ENCODE data around the gene CAPN14.
"Not testable (repeated sequence)": the region's sequence is repeated elsewhere in the genome, so short reads cannot be mapped to it uniquely, and the experiment has no call there.

CAPN14 gene

GRCh38 chr2:31196622-31197021 lies 20.7 kb downstream of the CAPN14 start:
- no peak for DNase-seq (ENCODE audit: low read depth)

DNA sequence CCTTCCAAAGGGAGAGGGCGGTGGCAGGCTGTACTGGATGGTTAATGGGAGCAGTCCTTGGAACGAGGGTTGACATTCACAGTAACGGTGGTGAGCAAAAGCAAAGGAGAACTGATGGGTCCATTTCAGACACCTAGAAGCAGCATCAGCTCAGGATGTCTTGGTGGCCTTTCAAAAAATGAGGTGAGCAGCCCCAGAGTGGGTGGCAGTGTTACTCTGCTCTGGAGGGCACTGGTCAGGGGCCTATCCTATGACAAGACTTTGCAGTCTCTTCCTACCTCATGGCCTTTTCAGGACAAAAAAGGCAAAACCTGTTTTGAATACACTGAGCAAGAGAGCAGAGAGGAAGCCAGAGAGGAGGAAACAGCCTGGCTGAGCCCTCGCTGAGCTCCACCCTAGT lies 23.5 kb downstream of the CAPN14 start:
- no peak for DNase-seq (ENCODE audit: low read depth)

DNA sequence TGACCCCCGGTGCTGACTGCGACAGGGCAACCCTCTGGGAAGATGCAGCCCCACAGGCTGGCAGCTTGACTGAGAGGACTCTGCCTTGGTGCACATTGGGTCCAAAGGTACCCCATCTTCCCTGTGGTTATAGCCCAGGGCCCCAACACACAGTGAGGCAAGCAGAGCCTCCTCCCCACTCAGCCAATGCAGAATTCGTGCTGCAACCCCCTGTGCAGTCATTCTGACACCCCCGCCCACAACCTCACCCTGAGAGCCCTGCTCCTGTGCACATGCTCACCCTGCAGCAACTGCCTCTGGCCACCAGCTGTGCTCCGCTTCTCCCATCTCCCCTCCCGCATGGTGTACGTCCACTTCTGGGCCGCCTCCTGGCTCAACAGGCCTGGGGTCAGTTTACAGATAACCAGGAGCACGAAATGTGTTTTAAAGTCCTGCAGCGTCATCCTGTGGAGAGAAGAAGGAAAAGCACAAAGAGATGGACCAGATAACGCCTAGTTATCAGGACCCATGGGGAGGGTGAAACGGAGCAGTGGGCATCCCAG lies 24.4 kb downstream of the CAPN14 start:
- no peak for DNase-seq (ENCODE audit: low read depth)

GRCh38 chr2:31192396-31192795 lies 24.9 kb downstream of the CAPN14 start:
- DNase-seq (ENCODE audit: low read depth), result no peak

DNA sequence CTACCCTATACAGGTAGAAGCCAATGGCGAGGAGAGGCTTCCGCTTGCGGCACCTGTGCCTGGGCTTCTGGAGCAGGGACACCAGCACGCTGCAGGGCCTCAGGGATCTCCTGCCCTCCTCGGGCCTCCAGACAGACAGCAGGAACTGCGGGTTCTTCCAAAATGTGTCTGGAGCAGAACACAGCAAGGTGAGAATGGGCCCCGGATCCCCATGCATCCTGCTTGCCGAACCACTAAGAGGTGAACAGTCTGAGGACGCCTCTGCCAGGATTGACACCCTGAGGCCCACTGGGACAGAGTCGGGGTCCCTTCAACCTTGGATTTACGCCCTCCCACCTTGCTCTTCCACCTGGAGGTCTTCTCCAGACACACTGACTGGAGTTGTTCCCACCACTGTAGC lies 25.4 kb downstream of the CAPN14 start:
- DNase-seq (ENCODE audit: low read depth), result no peak

DNA sequence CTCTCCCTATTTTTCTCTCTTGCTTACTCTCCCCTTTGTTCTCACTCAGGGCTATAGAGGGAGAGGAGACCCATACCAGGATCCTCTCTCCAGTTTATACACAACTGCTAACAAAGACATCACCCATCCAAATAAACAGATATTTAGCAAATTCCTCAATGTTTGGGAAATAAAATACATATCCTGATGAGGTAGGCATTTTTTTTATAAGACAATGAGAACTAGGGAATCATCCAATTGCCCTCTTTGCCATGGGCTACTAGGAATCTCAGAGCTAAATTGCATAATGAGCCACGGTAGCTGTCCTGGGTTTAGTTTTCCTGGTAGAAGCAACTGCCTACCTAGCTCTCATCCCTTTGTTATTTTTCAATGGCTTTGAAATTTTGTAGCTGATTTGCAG lies 27.1 kb downstream of the CAPN14 start:
- DNase-seq (ENCODE audit: low read depth), result no peak

GRCh38 chr2:31189141-31189540 lies 28.2 kb downstream of the CAPN14 start:
- no peak for DNase-seq (ENCODE audit: low read depth)

DNA sequence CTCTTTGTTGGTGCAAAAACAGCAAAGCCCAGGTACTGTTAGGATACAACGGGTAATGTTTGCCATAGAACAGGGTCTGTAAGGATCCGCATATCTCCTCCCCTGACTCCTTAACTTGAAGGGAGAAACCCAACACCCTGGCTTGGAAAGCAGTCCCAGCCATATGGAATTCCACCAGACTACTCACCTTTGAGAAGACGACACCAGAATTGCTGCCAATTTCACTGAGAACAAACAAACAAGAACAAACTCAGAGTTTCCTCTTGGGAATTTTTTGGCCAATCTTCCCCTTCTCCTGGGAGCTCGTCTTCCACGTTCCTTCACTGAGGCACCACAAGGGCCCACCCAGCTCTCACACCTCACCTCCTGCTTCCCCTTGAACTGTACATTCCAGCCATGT lies 29.2 kb downstream of the CAPN14 start:
- DNase-seq (ENCODE audit: low read depth), result no peak

DNA sequence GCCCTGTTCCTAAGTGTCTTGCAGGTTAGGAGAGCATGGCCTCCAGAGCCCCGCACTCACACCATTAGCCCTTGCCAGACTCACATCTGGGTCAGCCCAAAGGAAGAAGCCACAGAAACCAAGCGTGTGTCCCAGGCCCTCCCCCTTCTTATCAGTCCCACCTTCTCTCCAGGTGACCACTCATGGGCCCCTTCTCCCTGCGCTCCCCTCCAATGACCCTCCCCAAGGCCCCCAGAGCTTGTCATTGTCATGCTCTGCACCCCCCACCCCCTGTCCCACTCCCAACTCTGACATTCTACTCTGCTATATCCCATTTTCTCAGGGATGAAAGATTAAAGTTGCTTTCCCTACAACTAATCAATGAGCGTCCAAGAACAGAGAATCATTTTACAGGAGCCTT lies 30.1 kb downstream of the CAPN14 start:
- no peak for DNase-seq (ENCODE audit: low read depth)

GRCh38 chr2:31183973-31184372 lies 33.3 kb downstream of the CAPN14 start:
- not testable (repeated sequence) for DNase-seq (ENCODE audit: low read depth)

GRCh38 chr2:31176742-31177141 lies 40.6 kb downstream of the CAPN14 start:
- no peak for DNase-seq (ENCODE audit: low read depth)

DNA sequence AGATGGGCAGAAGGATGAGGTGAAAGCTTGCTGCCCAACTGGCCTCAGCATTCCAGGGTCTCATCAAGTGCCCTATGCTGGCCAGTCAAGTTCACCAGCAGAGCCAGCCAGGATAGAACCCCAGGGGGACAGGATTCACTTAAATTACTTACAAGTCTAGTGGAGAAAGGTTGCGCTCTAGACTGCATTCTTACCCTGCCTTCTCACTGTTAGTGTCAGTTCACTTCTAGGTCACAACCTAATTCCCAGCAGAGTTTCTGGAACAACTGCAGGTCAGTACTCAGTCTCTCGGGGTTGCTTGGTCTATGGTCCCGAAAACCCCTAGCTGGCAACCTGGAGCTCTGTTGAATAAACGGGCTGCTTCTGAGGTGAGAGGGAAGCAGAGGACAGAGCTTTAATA lies 46.2 kb downstream of the CAPN14 start:
- DNase-seq (ENCODE audit: low read depth), result no peak

DNA sequence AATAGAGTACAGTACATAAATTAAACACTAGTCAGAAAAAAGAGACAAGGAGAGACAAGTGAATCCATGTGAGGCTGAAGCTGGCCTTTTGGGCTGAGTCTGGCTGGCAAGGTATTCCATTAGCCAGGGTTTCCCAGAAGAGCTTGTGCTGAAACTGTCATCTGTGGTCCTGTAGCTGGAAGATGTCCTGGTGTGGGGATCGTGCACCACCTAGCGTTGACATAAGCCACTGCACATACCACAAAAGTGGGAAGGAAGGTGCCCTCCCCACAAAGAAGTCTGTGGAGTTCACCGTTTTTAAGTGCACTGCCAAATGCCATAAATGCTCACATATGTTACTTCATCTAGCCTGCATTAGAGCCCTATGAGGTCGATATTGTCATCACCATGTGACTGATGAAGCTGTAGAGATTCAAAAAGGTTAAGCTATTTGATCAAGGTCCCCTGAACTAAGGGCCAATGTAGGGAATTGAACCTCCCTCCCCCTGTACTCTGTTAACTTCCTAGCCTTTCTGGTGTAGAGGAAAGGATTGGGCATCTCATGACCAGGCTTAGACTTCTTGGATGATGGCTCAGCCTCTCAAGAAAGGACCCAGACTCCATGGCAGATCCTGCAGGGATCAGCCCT lies 47.1 kb downstream of the CAPN14 start:
- peak; percentile 67 for DNase-seq (ENCODE audit: low read depth)

DNA sequence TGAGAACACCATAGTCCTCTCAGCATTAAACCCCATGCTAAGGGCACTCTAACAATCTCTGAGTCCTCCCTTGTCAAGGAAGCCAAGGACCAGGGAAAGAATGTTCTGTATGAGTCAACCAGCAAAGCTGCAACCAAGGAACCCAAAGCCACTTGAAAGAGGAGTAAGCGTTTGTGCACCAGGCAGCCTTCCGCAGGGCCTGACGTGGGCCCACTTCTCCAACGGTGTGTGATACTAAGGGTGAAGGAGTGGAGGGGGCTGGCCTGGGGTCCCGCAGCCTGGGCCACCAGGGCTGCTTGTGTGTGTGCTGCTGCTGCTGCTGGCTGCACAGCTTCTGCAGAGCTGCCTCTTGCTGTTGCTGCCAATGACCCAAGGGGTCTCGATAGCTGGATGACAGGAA lies 49.0 kb downstream of the CAPN14 start:
- DNase-seq (ENCODE audit: low read depth), result no peak

GRCh38 chr2:31166925-31167324 lies 50.4 kb downstream of the CAPN14 start:
- no peak for DNase-seq (ENCODE audit: low read depth)

GRCh38 chr2:31163011-31163539 lies 54.2 kb downstream of the CAPN14 start:
- DNase-seq (ENCODE audit: low read depth), result no peak

- no peak for DNase-seq (ENCODE audit: low read depth)
Observed at GRCh38 chr2:31161637-31162036, 55.7 kb downstream of the CAPN14 start.

DNA sequence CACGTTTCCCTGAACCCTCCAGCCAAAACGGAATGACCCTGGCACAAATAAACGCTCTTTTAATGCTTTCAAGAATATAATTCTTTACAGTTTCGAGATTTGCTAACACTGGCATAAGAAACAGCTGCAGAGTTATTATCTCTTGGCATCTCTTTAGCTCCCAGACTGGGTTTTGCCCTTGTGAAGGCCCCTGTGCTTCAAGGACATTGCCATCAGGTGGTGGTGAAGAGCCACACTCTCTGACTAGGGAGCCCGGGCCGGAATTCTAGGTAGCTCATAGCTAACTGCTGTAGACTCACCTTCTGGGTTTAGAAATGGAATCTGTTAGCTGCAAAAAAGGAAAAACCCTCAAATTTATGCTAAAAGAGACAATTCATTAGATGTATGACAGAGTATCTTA lies 65.8 kb downstream of the CAPN14 start:
- DNase-seq (ENCODE audit: low read depth), result no peak

DNA sequence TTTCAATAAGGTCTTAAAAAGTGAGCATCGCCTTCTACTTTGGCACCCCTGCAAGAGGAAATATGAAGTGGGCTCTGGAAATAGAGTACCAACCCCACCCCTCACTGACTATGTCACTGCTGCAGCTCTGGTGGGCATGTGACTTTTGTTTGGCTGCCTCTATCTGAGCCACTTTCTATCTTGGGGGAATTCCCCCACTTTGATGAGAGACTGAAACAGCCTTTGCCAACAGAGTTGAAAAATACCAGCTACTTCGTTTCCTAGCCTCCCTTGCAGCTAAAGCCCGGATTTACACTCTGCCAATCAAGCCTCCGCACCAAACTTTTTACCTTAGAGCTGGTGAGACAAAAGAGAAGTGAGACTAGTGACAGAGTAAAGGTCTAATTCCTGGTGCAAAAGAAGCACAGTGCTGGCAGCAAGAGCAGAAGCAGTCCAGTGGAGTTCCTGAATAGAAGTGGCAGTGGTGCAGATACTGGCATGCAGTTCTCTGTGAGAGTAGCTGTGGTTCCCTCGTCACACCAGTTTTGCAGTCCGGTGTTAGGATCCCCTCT lies 67.1 kb downstream of the CAPN14 start:
- DNase-seq (ENCODE audit: low read depth), result no peak

GRCh38 chr2:31148514-31148913 lies 68.8 kb downstream of the CAPN14 start:
- no peak for DNase-seq (ENCODE audit: low read depth)

DNA sequence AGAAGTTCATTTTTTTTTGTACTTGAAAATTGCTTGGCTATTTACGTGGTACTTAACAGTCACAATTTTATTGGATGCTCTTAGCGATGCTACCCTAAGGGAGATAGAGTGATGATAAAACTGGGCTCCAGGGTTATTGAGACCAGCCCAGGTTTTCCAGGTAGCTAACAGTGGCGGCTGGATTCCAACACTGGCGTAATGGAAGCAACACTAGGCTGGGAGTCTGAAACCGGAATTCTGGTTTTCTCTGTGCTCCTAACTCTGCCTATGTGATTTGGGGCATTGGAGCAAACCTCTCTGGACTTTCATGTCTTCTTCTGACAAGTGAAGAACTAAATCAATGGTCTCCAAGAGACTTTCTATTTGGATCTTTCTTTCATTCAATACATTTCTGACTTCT lies 69.7 kb downstream of the CAPN14 start:
- DNase-seq (ENCODE audit: low read depth), result no peak

DNA sequence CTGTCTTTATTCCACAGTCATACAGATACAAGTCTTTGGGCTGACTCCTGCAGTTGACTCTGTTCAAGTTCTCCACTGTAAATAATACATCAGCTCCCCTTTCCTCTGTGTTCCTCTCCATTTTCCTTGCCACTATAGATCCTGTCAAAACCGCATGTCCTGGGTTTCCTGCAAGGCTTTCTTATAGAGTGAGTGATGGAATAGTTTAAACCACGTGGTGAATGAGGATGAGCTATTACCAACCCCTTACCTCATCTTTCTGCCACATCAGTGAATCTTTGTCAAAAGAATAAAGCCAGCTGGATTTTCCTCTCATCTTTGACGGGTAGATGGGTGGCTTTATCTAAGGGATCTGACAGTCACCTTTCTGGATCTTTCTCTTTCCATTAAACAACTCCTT lies 75.2 kb downstream of the CAPN14 start:
- no peak for DNase-seq (ENCODE audit: low read depth)

DNA sequence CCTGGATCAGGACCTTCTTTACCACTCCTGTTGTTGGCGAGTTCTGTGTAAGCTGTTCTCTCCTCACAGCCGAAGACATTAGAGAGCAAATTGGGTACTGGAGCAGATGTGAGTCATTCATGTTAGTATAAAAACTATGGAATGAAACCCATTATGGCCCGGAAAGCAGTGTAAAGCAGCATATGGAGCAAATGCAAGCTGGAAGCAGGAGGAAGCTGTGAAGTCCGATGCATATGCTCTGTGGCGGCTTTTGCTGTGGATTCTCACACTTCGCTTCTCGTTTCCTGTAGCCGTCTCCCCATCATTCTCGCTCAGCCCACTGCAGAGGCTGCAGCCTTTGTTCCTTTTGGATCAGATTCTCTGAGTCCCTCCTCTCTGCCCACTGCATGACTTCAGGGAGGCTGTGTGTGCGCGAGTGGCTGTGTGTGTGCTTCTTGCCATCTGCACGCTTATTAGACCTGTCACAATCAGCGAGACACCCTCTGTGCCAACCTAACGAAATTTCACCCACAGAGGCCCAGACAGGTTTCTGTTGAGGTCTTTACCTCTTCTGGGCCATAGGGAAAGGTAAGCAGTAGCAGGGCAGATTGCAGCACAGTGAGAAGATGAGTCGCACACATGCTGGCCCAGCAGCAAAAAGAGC lies 75.8 kb downstream of the CAPN14 start:
- DNase-seq (ENCODE audit: low read depth), result no peak
